Measurements from ENCODE around the gene FBXL19. TPM values are rescaled to one million over a fixed set of nuclear protein-coding genes. Genes with fewer than 3 reads are reported as not detected.

FBXL19 gene
- polyA plus RNA-seq, 6 donors from 2014 or later = 0.21 to 0.48 (median 0.27) TPM; not detected in 2

- DNase-seq = no peak
- H3K4me1 Mint-ChIP-seq = peaks cover 29 to 34% (median 29%) of the 10 kb centered on the region in 3 donors
- no peak for ATAC-seq (ENCODE audit: low read depth in 2 of 2)
- H3K4me3 Mint-ChIP-seq = peak overlapping the region in 7 of 8 donors; percentile 68 to 100 (median 93)
- no peaks in the 10 kb centered on the region for H3K36me3 Mint-ChIP-seq
- H3K27me3 Mint-ChIP-seq = no peaks in the 10 kb centered on the region
- H3K9me3 Mint-ChIP-seq = no peaks in the 10 kb centered on the region
- H3K27ac Mint-ChIP-seq = peak overlapping the region in 3 of 6 donors; percentile 73 to 100 (median 97)
These were observed 2.5 kb upstream of the FBXL19 start for GRCh38 chr16:30920891-30921290.

- ATAC-seq (ENCODE audit: low read depth in 2 of 2) (no peak), DNase-seq (no peak)
- H3K4me3 Mint-ChIP-seq = peak overlapping the region; percentile 92 to 100 (median 100)
- no peaks in the 10 kb centered on the region for H3K36me3 Mint-ChIP-seq
- H3K4me1 Mint-ChIP-seq = peaks cover 32 to 39% (median 34%) of the 10 kb centered on the region in 3 donors
- peak overlapping the region in 5 of 6 donors; percentile 82 to 100 (median 100) for H3K27ac Mint-ChIP-seq
- H3K27me3 Mint-ChIP-seq = no peaks in the 10 kb centered on the region
- no peaks in the 10 kb centered on the region for H3K9me3 Mint-ChIP-seq
These were observed 2.0 kb upstream of the FBXL19 start for GRCh38 chr16:30921459-30921747.

GRCh38 chr16:30921748-30922419 lies 1.5 kb upstream of the FBXL19 start:
- Mint-ChIP-seq H3K36me3 (no peaks in the 10 kb centered on the region), H3K27ac (peak overlapping the region; percentile 97 to 100 (median 100)), H3K4me3 (peak overlapping the region; percentile 92 to 100 (median 100)), H3K4me1 (peaks cover 32 to 39% (median 37%) of the 10 kb centered on the region in 3 donors), H3K27me3 (no peaks in the 10 kb centered on the region), H3K9me3 (no peaks in the 10 kb centered on the region)
- ATAC-seq (ENCODE audit: low read depth in 2 of 2) (peak; percentile 10 to 11), DNase-seq (peak; percentile 86)

GRCh38 chr16:30922420-30922959 lies 882 bp upstream of the FBXL19 start:
- peak; percentile 73 to 74 for ATAC-seq (ENCODE audit: low read depth in 2 of 2)
- H3K4me3 Mint-ChIP-seq = peak overlapping the region; percentile 92 to 100 (median 100)
- DNase-seq = peak; percentile 99
- H3K9me3 Mint-ChIP-seq = no peaks in the 10 kb centered on the region
- no peaks in the 10 kb centered on the region for H3K27me3 Mint-ChIP-seq
- H3K27ac Mint-ChIP-seq = peak overlapping the region; percentile 97 to 100 (median 100)
- H3K4me1 Mint-ChIP-seq = peaks cover 32 to 39% (median 37%) of the 10 kb centered on the region in 3 donors
- H3K36me3 Mint-ChIP-seq = no peaks in the 10 kb centered on the region

GRCh38 chr16:30922960-30923535 lies 324 bp upstream of the FBXL19 start:
- H3K4me1 Mint-ChIP-seq = peaks cover 34 to 39% (median 37%) of the 10 kb centered on the region in 3 donors
- no peaks in the 10 kb centered on the region for H3K36me3 Mint-ChIP-seq
- H3K27me3 Mint-ChIP-seq = no peaks in the 10 kb centered on the region
- H3K27ac Mint-ChIP-seq = peak overlapping the region; percentile 97 to 100 (median 100)
- DNase-seq (peak; percentile 95), ATAC-seq (ENCODE audit: low read depth in 2 of 2) (peak; percentile 67 to 68)
- H3K4me3 Mint-ChIP-seq = peak overlapping the region; percentile 92 to 100 (median 100)
- H3K9me3 Mint-ChIP-seq = no peaks in the 10 kb centered on the region

- Mint-ChIP-seq H3K4me1 (peaks cover 33 to 35% (median 34%) of the 10 kb centered on the region in 3 donors), H3K4me3 (peak overlapping the region; percentile 68 to 89 (median 80)), H3K27me3 (no peaks in the 10 kb centered on the region), H3K27ac (peak overlapping the region in 4 of 6 donors; percentile 14 to 92 (median 42)), H3K36me3 (no peaks in the 10 kb centered on the region), H3K9me3 (no peaks in the 10 kb centered on the region)
- DNase-seq = no peak
- no peak for ATAC-seq (ENCODE audit: low read depth in 2 of 2)
These were observed 922 bp downstream of the FBXL19 start for GRCh38 chr16:30924076-30924912.

GRCh38 chr16:30924913-30925631 lies 1.7 kb downstream of the FBXL19 start:
- no peak for ATAC-seq (ENCODE audit: low read depth in 2 of 2)
- no peaks in the 10 kb centered on the region for H3K9me3 Mint-ChIP-seq
- peak overlapping the region; percentile 43 to 89 (median 77) for H3K4me3 Mint-ChIP-seq
- DNase-seq = no peak
- peaks cover 33 to 35% (median 34%) of the 10 kb centered on the region in 3 donors for H3K4me1 Mint-ChIP-seq
- no peaks in the 10 kb centered on the region for H3K36me3 Mint-ChIP-seq
- peak overlapping the region in 4 of 6 donors; percentile 14 to 92 (median 42) for H3K27ac Mint-ChIP-seq
- H3K27me3 Mint-ChIP-seq = no peaks in the 10 kb centered on the region

- Mint-ChIP-seq H3K27ac (peak overlapping the region in 1 of 6 donors; percentile 83), H3K4me3 (peak overlapping the region in 4 of 8 donors; percentile 56 to 77 (median 74)), H3K36me3 (no peaks in the 10 kb centered on the region), H3K27me3 (no peaks in the 10 kb centered on the region), H3K4me1 (peaks cover 33 to 35% (median 34%) of the 10 kb centered on the region in 3 donors), H3K9me3 (no peaks in the 10 kb centered on the region)
- DNase-seq = no peak
- no peak for ATAC-seq (ENCODE audit: low read depth in 2 of 2)
These were observed 2.2 kb downstream of the FBXL19 start for GRCh38 chr16:30925632-30925987.

- DNase-seq = no peak
- H3K4me1 Mint-ChIP-seq = peaks cover 28 to 32% (median 29%) of the 10 kb centered on the region in 3 donors
- no peak for ATAC-seq (ENCODE audit: low read depth in 2 of 2)
- peak overlapping the region in 5 of 6 donors; percentile 14 to 83 (median 78) for H3K27ac Mint-ChIP-seq
- H3K36me3 Mint-ChIP-seq = no peaks in the 10 kb centered on the region
- H3K27me3 Mint-ChIP-seq = no peaks in the 10 kb centered on the region
- H3K4me3 Mint-ChIP-seq = peak overlapping the region; percentile 56 to 90 (median 74)
- no peaks in the 10 kb centered on the region for H3K9me3 Mint-ChIP-seq
These were observed 2.8 kb downstream of the FBXL19 start for GRCh38 chr16:30925995-30926811.

- H3K4me3 Mint-ChIP-seq = peak overlapping the region in 2 of 8 donors; percentile 47 to 74
- H3K4me1 Mint-ChIP-seq = peaks cover 19 to 24% (median 22%) of the 10 kb centered on the region in 3 donors
- H3K27ac Mint-ChIP-seq = peak overlapping the region in 1 of 6 donors; percentile 14
- ATAC-seq (ENCODE audit: low read depth in 2 of 2) (no peak), DNase-seq (no peak)
- H3K27me3 Mint-ChIP-seq = no peaks in the 10 kb centered on the region
- H3K36me3 Mint-ChIP-seq = no peaks in the 10 kb centered on the region
- H3K9me3 Mint-ChIP-seq = no peaks in the 10 kb centered on the region
These were observed 3.8 kb downstream of the FBXL19 start for GRCh38 chr16:30926937-30927788.

GRCh38 chr16:30927789-30928378 lies 4.5 kb downstream of the FBXL19 start:
- DNase-seq = no peak
- peak overlapping the region in 2 of 8 donors; percentile 40 to 67 for H3K4me3 Mint-ChIP-seq

More at GRCh38 chr16:30927789-30928378, 4.5 kb downstream of the FBXL19 start:
- H3K4me1 Mint-ChIP-seq = peaks cover 16 to 28% (median 20%) of the 10 kb centered on the region in 3 donors
- H3K27ac Mint-ChIP-seq = no peak overlapping the region
- ATAC-seq (ENCODE audit: low read depth in 2 of 2) = no peak
- H3K9me3 Mint-ChIP-seq = no peaks in the 10 kb centered on the region
- H3K36me3 Mint-ChIP-seq = peaks cover 0 to 7% of the 10 kb centered on the region in 2 donors
- no peaks in the 10 kb centered on the region for H3K27me3 Mint-ChIP-seq
